ENCODE results near the gene POLD2. TPM values are rescaled to one million over a fixed set of nuclear protein-coding genes. Genes with fewer than 3 reads are reported as not detected.
A peak's percentile ranks its signal among the peaks of the same experiment; 100 is the strongest.

The POLD2 gene
- total RNA-seq, 5 donors from 2014 or later (not counting 1 experiment from before 2014, with no cell fraction given), result 53.4 to 85.1 (median 72.6) TPM

- Histone ChIP-seq H3K27ac (ENCODE audit: low read length) (no peak overlapping the region), H3K9me3 (no peaks in the 10 kb centered on the region), H3K4me3 (ENCODE audit: control insufficient read depth in 1 of 2, extremely low read depth in 1 of 2, low read length in 1 of 2) (no peak overlapping the region), H3K4me1 (ENCODE audit: control insufficient read depth in 1 of 2, extremely low read depth in 1 of 2, insufficient read depth in 2 of 2, low read length in 2 of 2) (peaks cover 4 to 27% of the 10 kb centered on the region in 2 experiments), H3K36me3 (ENCODE audit: control insufficient read depth in 2 of 2, extremely low read depth in 1 of 2, insufficient read depth in 1 of 2, low read length in 1 of 2) (peaks cover 7 to 9% of the 10 kb centered on the region in 2 donors), H3K27me3 (replicated peaks in 1 of 2; ENCODE audit: control insufficient read depth in 2 of 2, extremely low read depth in 1 of 2, insufficient read depth in 2 of 2, low read length in 1 of 2) (no peaks in the 10 kb centered on the region)
- H3K4me1 Mint-ChIP-seq, result peaks cover 24 to 29% (median 26%) of the 10 kb centered on the region in 3 donors
- 73% methylated on average over 4 of the region's 4 CpGs for WGBS (ENCODE audit: insufficient coverage)
- ATAC-seq (replicated peaks in 1 of 4), result no peak
- peak overlapping the region in 1 of 3 donors; percentile 86 for H3K4me3 Mint-ChIP-seq
- no peaks in the 10 kb centered on the region for H3K9me3 Mint-ChIP-seq
- ChIA-PET CTCF (interaction anchor here in 1 of 2 donors (0.5 to 0.7 kb wide), 3 partner anchors 12 to 396 kb away, joined by 3 to 4 read pairs (median 4); no protein-coding TSS in a partner anchor), POLR2A (interaction anchor here in 1 of 2 donors (0.5 to 0.7 kb wide), 2 partner anchors 16 to 490 kb away, joined by 3 to 4 read pairs; no protein-coding TSS in a partner anchor)
- no peak for DNase-seq
- H3K27me3 Mint-ChIP-seq, result no peaks in the 10 kb centered on the region
- H3K27ac Mint-ChIP-seq, result no peak overlapping the region
- H3K36me3 Mint-ChIP-seq, result peaks cover 6% of the 10 kb centered on the region
Observed at GRCh38 chr7:44084701-44085100, 38.6 kb downstream of the POLD2 start.

GRCh38 chr7:44083796-44084195 is 39.6 kb downstream of the POLD2 start:
- H3K4me1 Mint-ChIP-seq, result peaks cover 24 to 31% (median 26%) of the 10 kb centered on the region in 3 donors
- peaks cover 6% of the 10 kb centered on the region for H3K36me3 Mint-ChIP-seq
- ChIA-PET POLR2A (interaction anchor here (0.6 to 0.7 kb wide), 2 partner anchors 17 to 27 kb away, joined by 3 to 5 read pairs; no protein-coding TSS in a partner anchor), CTCF (no interaction called here)
- H3K4me3 Mint-ChIP-seq, result peak overlapping the region; percentile 72 to 91 (median 86)
- no peak overlapping the region for H3K27ac Mint-ChIP-seq
- DNase-seq, result no peak
- no peaks in the 10 kb centered on the region for H3K27me3 ChIP-seq (replicated peaks in 1 of 2; ENCODE audit: control insufficient read depth in 2 of 2, extremely low read depth in 1 of 2, insufficient read depth in 2 of 2, low read length in 1 of 2)
- peaks cover 7 to 18% of the 10 kb centered on the region in 2 donors for H3K36me3 ChIP-seq (ENCODE audit: control insufficient read depth in 2 of 2, extremely low read depth in 1 of 2, insufficient read depth in 1 of 2, low read length in 1 of 2)
- ATAC-seq (replicated peaks in 1 of 4), result no peak
- H3K9me3 Mint-ChIP-seq, result no peaks in the 10 kb centered on the region
- H3K4me3 ChIP-seq (ENCODE audit: control insufficient read depth in 1 of 2, extremely low read depth in 1 of 2, low read length in 1 of 2), result no peak overlapping the region
- H3K27me3 Mint-ChIP-seq, result no peaks in the 10 kb centered on the region
- 100% methylated on average over 2 of the region's 3 CpGs for WGBS (ENCODE audit: insufficient coverage)
- H3K4me1 ChIP-seq (ENCODE audit: control insufficient read depth in 1 of 2, extremely low read depth in 1 of 2, insufficient read depth in 2 of 2, low read length in 2 of 2), result peaks cover 4 to 36% of the 10 kb centered on the region in 2 experiments
- H3K27ac ChIP-seq (ENCODE audit: low read length), result no peak overlapping the region
- H3K9me3 ChIP-seq, result no peaks in the 10 kb centered on the region

GRCh38 chr7:44082541-44083207 is 40.7 kb downstream of the POLD2 start:
- peak overlapping the region; percentile 66 to 73 for H3K27ac Mint-ChIP-seq
- ChIA-PET POLR2A (no interaction called here), CTCF (no interaction called here)
- H3K9me3 Mint-ChIP-seq, result no peaks in the 10 kb centered on the region
- H3K4me1 Mint-ChIP-seq, result peaks cover 30 to 39% (median 30%) of the 10 kb centered on the region in 3 donors
- H3K27ac ChIP-seq (ENCODE audit: low read length), result peak overlapping the region; percentile 65
- peaks cover 16 to 29% of the 10 kb centered on the region in 2 donors for H3K36me3 ChIP-seq (ENCODE audit: control insufficient read depth in 2 of 2, extremely low read depth in 1 of 2, insufficient read depth in 1 of 2, low read length in 1 of 2)
- peaks cover 4 to 47% of the 10 kb centered on the region in 2 experiments for H3K4me1 ChIP-seq (ENCODE audit: control insufficient read depth in 1 of 2, extremely low read depth in 1 of 2, insufficient read depth in 2 of 2, low read length in 2 of 2)
- H3K27me3 ChIP-seq (replicated peaks in 1 of 2; ENCODE audit: control insufficient read depth in 2 of 2, extremely low read depth in 1 of 2, insufficient read depth in 2 of 2, low read length in 1 of 2), result no peaks in the 10 kb centered on the region
- ATAC-seq (replicated peaks in 1 of 4), result peak; percentile 92 to 96 (median 94)
- H3K4me3 ChIP-seq (ENCODE audit: control insufficient read depth in 1 of 2, extremely low read depth in 1 of 2, low read length in 1 of 2), result peak overlapping the region; percentile 17 to 60
- no peaks in the 10 kb centered on the region for H3K9me3 ChIP-seq
- H3K4me3 Mint-ChIP-seq, result peak overlapping the region; percentile 86 to 91 (median 90)
- H3K36me3 Mint-ChIP-seq, result peaks cover 9% of the 10 kb centered on the region
- WGBS (ENCODE audit: insufficient coverage), result under 1% methylated on average over 36 of the region's 54 CpGs
- H3K27me3 Mint-ChIP-seq, result no peaks in the 10 kb centered on the region
- peak; percentile 90 to 100 (median 98) for DNase-seq

GRCh38 chr7:44081266-44081748 is 42.0 kb downstream of the POLD2 start:
- Histone ChIP-seq H3K9me3 (no peaks in the 10 kb centered on the region), H3K27me3 (replicated peaks in 1 of 2; ENCODE audit: control insufficient read depth in 2 of 2, extremely low read depth in 1 of 2, insufficient read depth in 2 of 2, low read length in 1 of 2) (no peaks in the 10 kb centered on the region), H3K36me3 (ENCODE audit: control insufficient read depth in 2 of 2, extremely low read depth in 1 of 2, insufficient read depth in 1 of 2, low read length in 1 of 2) (peaks cover 23 to 43% of the 10 kb centered on the region in 2 donors), H3K27ac (ENCODE audit: low read length) (peak overlapping the region; percentile 73), H3K4me3 (ENCODE audit: control insufficient read depth in 1 of 2, extremely low read depth in 1 of 2, low read length in 1 of 2) (peak overlapping the region; percentile 45 to 74), H3K4me1 (ENCODE audit: control insufficient read depth in 1 of 2, extremely low read depth in 1 of 2, insufficient read depth in 2 of 2, low read length in 2 of 2) (peaks cover 4 to 53% of the 10 kb centered on the region in 2 experiments)
- no CpG with 5 or more reads among the region's 9 CpGs for WGBS (ENCODE audit: insufficient coverage)
- Mint-ChIP-seq H3K27me3 (no peaks in the 10 kb centered on the region), H3K4me1 (peaks cover 32 to 42% (median 33%) of the 10 kb centered on the region in 3 donors), H3K9me3 (no peaks in the 10 kb centered on the region), H3K4me3 (peak overlapping the region; percentile 86 to 91 (median 90)), H3K27ac (peak overlapping the region; percentile 89 to 93), H3K36me3 (peaks cover 20% of the 10 kb centered on the region)
- peak in 9 of 35 experiments; percentile 11 to 59 (median 37) for DNase-seq
- ChIA-PET POLR2A (interaction anchor here (0.7 to 1.0 kb wide), 2 partner anchors 13 to 765 kb away, joined by 4 read pairs; no protein-coding TSS in a partner anchor), CTCF (interaction anchor here (0.6 to 1.1 kb wide), 5 partner anchors 12 to 89 kb away, joined by 3 to 11 read pairs (median 5); partner anchors contain the start of gene DBNL (in 1 of the 2))
- no peak for ATAC-seq (replicated peaks in 1 of 4)

GRCh38 chr7:44080686-44081265 is 42.6 kb downstream of the POLD2 start:
- ATAC-seq (replicated peaks in 1 of 4), result no peak
- Mint-ChIP-seq H3K4me3 (peak overlapping the region; percentile 86 to 91 (median 90)), H3K4me1 (peaks cover 32 to 42% (median 33%) of the 10 kb centered on the region in 3 donors), H3K9me3 (no peaks in the 10 kb centered on the region), H3K36me3 (peaks cover 20% of the 10 kb centered on the region), H3K27ac (peak overlapping the region; percentile 89 to 93), H3K27me3 (no peaks in the 10 kb centered on the region)
- POLR2A ChIA-PET, result interaction anchor here (0.7 to 1.0 kb wide), 2 partner anchors 13 to 765 kb away, joined by 4 read pairs; no protein-coding TSS in a partner anchor
- peak overlapping the region; percentile 73 for H3K27ac ChIP-seq (ENCODE audit: low read length)
- WGBS (ENCODE audit: insufficient coverage), result 74% methylated on average over 5 of the region's 11 CpGs
- H3K4me1 ChIP-seq (ENCODE audit: control insufficient read depth in 1 of 2, extremely low read depth in 1 of 2, insufficient read depth in 2 of 2, low read length in 2 of 2), result peaks cover 4 to 53% of the 10 kb centered on the region in 2 experiments
- no peaks in the 10 kb centered on the region for H3K9me3 ChIP-seq
- H3K27me3 ChIP-seq (replicated peaks in 1 of 2; ENCODE audit: control insufficient read depth in 2 of 2, extremely low read depth in 1 of 2, insufficient read depth in 2 of 2, low read length in 1 of 2), result no peaks in the 10 kb centered on the region
- H3K36me3 ChIP-seq (ENCODE audit: control insufficient read depth in 2 of 2, extremely low read depth in 1 of 2, insufficient read depth in 1 of 2, low read length in 1 of 2), result peaks cover 29 to 48% of the 10 kb centered on the region in 2 donors
- peak overlapping the region; percentile 45 to 74 for H3K4me3 ChIP-seq (ENCODE audit: control insufficient read depth in 1 of 2, extremely low read depth in 1 of 2, low read length in 1 of 2)
- no peak for DNase-seq
- CTCF ChIA-PET, result interaction anchor here (0.7 to 1.1 kb wide), 2 partner anchors 12 to 36 kb away, joined by 9 to 11 read pairs; partner anchors contain the start of gene DBNL (in 1 of the 2)

- H3K4me1 Mint-ChIP-seq, result peaks cover 32 to 42% (median 33%) of the 10 kb centered on the region in 3 donors
- H3K9me3 Mint-ChIP-seq, result no peaks in the 10 kb centered on the region
- Histone ChIP-seq H3K9me3 (no peaks in the 10 kb centered on the region), H3K36me3 (ENCODE audit: control insufficient read depth in 2 of 2, extremely low read depth in 1 of 2, insufficient read depth in 1 of 2, low read length in 1 of 2) (peaks cover 33 to 54% of the 10 kb centered on the region in 2 donors), H3K4me3 (ENCODE audit: control insufficient read depth in 1 of 2, extremely low read depth in 1 of 2, low read length in 1 of 2) (peak overlapping the region in 1 of 2 donors; percentile 11), H3K27me3 (replicated peaks in 1 of 2; ENCODE audit: control insufficient read depth in 2 of 2, extremely low read depth in 1 of 2, insufficient read depth in 2 of 2, low read length in 1 of 2) (no peaks in the 10 kb centered on the region), H3K4me1 (ENCODE audit: control insufficient read depth in 1 of 2, extremely low read depth in 1 of 2, insufficient read depth in 2 of 2, low read length in 2 of 2) (peaks cover 4 to 53% of the 10 kb centered on the region in 2 experiments), H3K27ac (ENCODE audit: low read length) (no peak overlapping the region)
- H3K27me3 Mint-ChIP-seq, result no peaks in the 10 kb centered on the region
- peaks cover 20% of the 10 kb centered on the region for H3K36me3 Mint-ChIP-seq
- DNase-seq, result no peak
- 95% methylated on average over 4 of the region's 5 CpGs for WGBS (ENCODE audit: insufficient coverage)
- POLR2A ChIA-PET, result interaction anchor here in 1 of 2 donors (0.6 to 1.0 kb wide), 2 partner anchors 12 to 61 kb away, joined by 3 to 4 read pairs; no protein-coding TSS in a partner anchor
- CTCF ChIA-PET, result no interaction called here
- no peak overlapping the region for H3K27ac Mint-ChIP-seq
- no peak overlapping the region for H3K4me3 Mint-ChIP-seq
- no peak for ATAC-seq (replicated peaks in 1 of 4)
Observed at GRCh38 chr7:44080118-44080517, 43.2 kb downstream of the POLD2 start.
